Measurements from ENCODE around the gene ANO10. TPM values are rescaled to one million over a fixed set of nuclear protein-coding genes. Genes with fewer than 3 reads are reported as not detected.

The ANO10 gene
- polyA plus RNA-seq, 1 donor from 2014 or later = 11.1 TPM

- no peaks in the 10 kb centered on the region for H3K27me3 ChIP-seq (ENCODE audit: insufficient read depth, low read depth, low read length)
- TF ChIP-seq, protein P1, sequence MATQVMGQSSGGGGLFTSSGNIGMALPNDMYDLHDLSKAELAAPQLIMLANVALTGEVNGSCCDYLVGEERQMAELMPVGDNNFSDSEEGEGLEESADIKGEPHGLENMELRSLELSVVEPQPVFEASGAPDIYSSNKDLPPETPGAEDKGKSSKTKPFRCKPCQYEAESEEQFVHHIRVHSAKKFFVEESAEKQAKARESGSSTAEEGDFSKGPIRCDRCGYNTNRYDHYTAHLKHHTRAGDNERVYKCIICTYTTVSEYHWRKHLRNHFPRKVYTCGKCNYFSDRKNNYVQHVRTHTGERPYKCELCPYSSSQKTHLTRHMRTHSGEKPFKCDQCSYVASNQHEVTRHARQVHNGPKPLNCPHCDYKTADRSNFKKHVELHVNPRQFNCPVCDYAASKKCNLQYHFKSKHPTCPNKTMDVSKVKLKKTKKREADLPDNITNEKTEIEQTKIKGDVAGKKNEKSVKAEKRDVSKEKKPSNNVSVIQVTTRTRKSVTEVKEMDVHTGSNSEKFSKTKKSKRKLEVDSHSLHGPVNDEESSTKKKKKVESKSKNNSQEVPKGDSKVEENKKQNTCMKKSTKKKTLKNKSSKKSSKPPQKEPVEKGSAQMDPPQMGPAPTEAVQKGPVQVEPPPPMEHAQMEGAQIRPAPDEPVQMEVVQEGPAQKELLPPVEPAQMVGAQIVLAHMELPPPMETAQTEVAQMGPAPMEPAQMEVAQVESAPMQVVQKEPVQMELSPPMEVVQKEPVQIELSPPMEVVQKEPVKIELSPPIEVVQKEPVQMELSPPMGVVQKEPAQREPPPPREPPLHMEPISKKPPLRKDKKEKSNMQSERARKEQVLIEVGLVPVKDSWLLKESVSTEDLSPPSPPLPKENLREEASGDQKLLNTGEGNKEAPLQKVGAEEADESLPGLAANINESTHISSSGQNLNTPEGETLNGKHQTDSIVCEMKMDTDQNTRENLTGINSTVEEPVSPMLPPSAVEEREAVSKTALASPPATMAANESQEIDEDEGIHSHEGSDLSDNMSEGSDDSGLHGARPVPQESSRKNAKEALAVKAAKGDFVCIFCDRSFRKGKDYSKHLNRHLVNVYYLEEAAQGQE (IDR thresholded peaks at IDR 0.05; ENCODE audit: borderline replicate concordance) = no peak
- no peak for TF ChIP-seq EZH2 (IDR thresholded peaks at IDR 0.05; ENCODE audit: borderline replicate concordance, insufficient read depth, low read length, poor library complexity, severe bottlenecking)
- TF ChIP-seq EP300 (conservative IDR thresholded peaks at IDR 0.05; ENCODE audit: poor library complexity, severe bottlenecking) = no peak
- no peak for TF ChIP-seq RAD21 (conservative IDR thresholded peaks at IDR 0.05)
- TF ChIP-seq MXI1 (conservative IDR thresholded peaks at IDR 0.05; ENCODE audit: poor library complexity, severe bottlenecking) = no peak
- no peak for TF ChIP-seq TAF1 (IDR thresholded peaks at IDR 0.05; ENCODE audit: low read depth)
- TF ChIP-seq SMC3 (conservative IDR thresholded peaks at IDR 0.05; ENCODE audit: poor library complexity) = no peak
- no peak for TF ChIP-seq CTCF (IDR thresholded peaks at IDR 0.05; ENCODE audit: poor library complexity, severe bottlenecking)
- no peak overlapping the region for H3K9ac ChIP-seq (ENCODE audit: low read length)
- no peaks in the 10 kb centered on the region for H4K20me1 ChIP-seq (ENCODE audit: insufficient read depth)
- H3F3A ChIP-seq (ENCODE audit: insufficient read depth, low read length, poor library complexity, severe bottlenecking) = no peaks in the 10 kb centered on the region
- H3K9me3 ChIP-seq (ENCODE audit: low read length) = peaks cover 7% of the 10 kb centered on the region
- no peak overlapping the region for H3K4me2 ChIP-seq (ENCODE audit: low read length)
- H2AFZ ChIP-seq (ENCODE audit: low read depth, low read length) = no peak overlapping the region
- no peak overlapping the region for H3K4me3 ChIP-seq (ENCODE audit: low read length)
- H3K36me3 ChIP-seq (ENCODE audit: insufficient read depth, low read length) = no peaks in the 10 kb centered on the region
- no peaks in the 10 kb centered on the region for H3K9me2 ChIP-seq (ENCODE audit: insufficient read depth, low read length)
- H3K27ac ChIP-seq (ENCODE audit: low read length) = no peak overlapping the region
- no peaks in the 10 kb centered on the region for H3K79me2 ChIP-seq (replicated peaks; ENCODE audit: insufficient read depth, low read length)
Measured at GRCh38 chr3:43442872-43443395, 178.9 kb downstream of the ANO10 start.

DNA sequence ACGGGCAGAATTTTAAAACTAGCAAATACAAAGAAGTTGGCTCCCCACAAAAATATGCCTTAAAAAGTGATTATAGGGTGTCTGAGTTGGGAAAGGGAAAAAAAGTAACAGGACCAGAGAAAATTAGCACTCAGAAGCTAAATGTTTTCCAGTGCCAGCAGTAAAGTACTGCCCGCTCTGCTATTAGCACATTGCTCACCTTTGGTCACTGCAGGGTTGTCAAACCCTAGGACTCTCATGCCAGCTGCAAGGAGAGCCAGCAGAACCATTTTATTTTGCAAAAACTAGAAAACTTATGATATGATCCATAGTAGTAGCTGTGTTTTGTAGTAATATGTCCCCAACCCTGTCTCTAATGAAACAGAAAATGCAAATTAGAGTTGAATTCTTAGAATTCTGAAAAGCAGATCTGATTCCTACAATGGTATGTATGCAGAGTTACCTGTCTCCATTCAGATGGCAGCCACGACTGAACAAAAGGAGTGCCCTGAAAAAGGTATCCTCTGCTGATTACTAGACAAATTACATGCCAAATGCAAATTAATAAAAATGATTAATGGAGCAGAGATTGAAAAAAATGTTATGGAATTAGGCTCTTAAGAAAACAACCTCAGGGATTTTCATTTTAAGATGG, 185.2 kb downstream of the ANO10 start:
- Histone ChIP-seq H3K27me3 (ENCODE audit: insufficient read depth, low read depth, low read length) (no peaks in the 10 kb centered on the region), H3F3A (ENCODE audit: insufficient read depth, low read length, poor library complexity, severe bottlenecking) (no peaks in the 10 kb centered on the region), H3K79me2 (replicated peaks; ENCODE audit: insufficient read depth, low read length) (no peaks in the 10 kb centered on the region), H4K20me1 (ENCODE audit: insufficient read depth) (no peaks in the 10 kb centered on the region), H3K36me3 (ENCODE audit: insufficient read depth, low read length) (peaks cover 1% of the 10 kb centered on the region), H3K27ac (ENCODE audit: low read length) (no peak overlapping the region), H3K9me3 (ENCODE audit: low read length) (peaks cover 7% of the 10 kb centered on the region), H3K9me2 (ENCODE audit: insufficient read depth, low read length) (no peaks in the 10 kb centered on the region), H3K4me2 (ENCODE audit: low read length) (no peak overlapping the region), H3K9ac (ENCODE audit: low read length) (no peak overlapping the region), H2AFZ (ENCODE audit: low read depth, low read length) (no peak overlapping the region), H3K4me3 (ENCODE audit: low read length) (no peak overlapping the region)
- TF ChIP-seq EP300 (conservative IDR thresholded peaks at IDR 0.05; ENCODE audit: poor library complexity, severe bottlenecking) (no peak), RAD21 (conservative IDR thresholded peaks at IDR 0.05) (no peak), SMC3 (conservative IDR thresholded peaks at IDR 0.05; ENCODE audit: poor library complexity) (no peak), MXI1 (conservative IDR thresholded peaks at IDR 0.05; ENCODE audit: poor library complexity, severe bottlenecking) (no peak), EZH2 (IDR thresholded peaks at IDR 0.05; ENCODE audit: borderline replicate concordance, insufficient read depth, low read length, poor library complexity, severe bottlenecking) (no peak), POLR2AphosphoS5 (IDR thresholded peaks at IDR 0.05) (no peak), TAF1 (IDR thresholded peaks at IDR 0.05; ENCODE audit: low read depth) (no peak), CTCF (IDR thresholded peaks at IDR 0.05; ENCODE audit: poor library complexity, severe bottlenecking) (no peak)
- TF ChIP-seq, protein P1 (IDR thresholded peaks at IDR 0.05; ENCODE audit: borderline replicate concordance) = no peak

Measured in neural cell (in vitro differentiated cells).